GM23338 (cell line): ENCODE measurements around the gene INTU. TPM values are rescaled to one million over a fixed set of nuclear protein-coding genes. Genes with fewer than 3 reads are reported as not detected.

Experiments used
- ATAC-seq: fragments of 200-7000 bp; cut with Tn5 transposase; 3 replicates; pipeline ENCODE4 v1.9.1; 2020
- DNase-seq: peaks from one replicate; pipeline ENCODE4 v3.0.0-alpha.2; 2015; ENCODE audit warnings: low spot score
- H2AFZ ChIP-seq: fragments of 200-600 bp; sonication (generic); 2 replicates; pipeline ENCODE4 v1.8.0; 2016; ENCODE audit warnings: antibody characterized with exemption, mild to moderate bottlenecking, moderate library complexity
- H3F3A ChIP-seq: fragments of 200-600 bp; sonication (generic); replicated peaks from 2 replicates; pipeline ENCODE4 v1.8.0; 2017; ENCODE audit warnings: antibody characterized with exemption, mixed run types, low read depth
- H3K27ac ChIP-seq: fragments of 200-600 bp; sonication (generic); 2 replicates; pipeline ENCODE4 v1.6.1; 2016; ENCODE audit warnings: low read depth
- H3K27me3 ChIP-seq: fragments of 200-600 bp; sonication (generic); 2 replicates; pipeline ENCODE4 v1.8.0; 2016; ENCODE audit warnings: mild to moderate bottlenecking, mixed run types, moderate library complexity; ENCODE audit not compliant: insufficient read depth
- H3K36me3 ChIP-seq: fragments of 200-600 bp; sonication (generic); 2 replicates; pipeline ENCODE4 v1.8.0; 2016; ENCODE audit warnings: mild to moderate bottlenecking; ENCODE audit not compliant: insufficient read depth
- H3K4me1 ChIP-seq: fragments of 200-600 bp; sonication (generic); 2 replicates; pipeline ENCODE4 v1.8.0; 2016; ENCODE audit warnings: mild to moderate bottlenecking, moderate library complexity; ENCODE audit not compliant: insufficient read depth
- H3K4me2 ChIP-seq: fragments of 200-600 bp; sonication (generic); 2 replicates; pipeline ENCODE4 v1.7.1; 2017; ENCODE audit warnings: mixed run types
- H3K4me3 ChIP-seq: fragments of 200-600 bp; sonication (generic); 2 replicates; pipeline ENCODE4 v1.6.1; 2016; ENCODE audit warnings: mixed run types
- H3K79me2 ChIP-seq: fragments of 200-600 bp; sonication (generic); replicated peaks from 2 replicates; pipeline ENCODE4 v1.8.0; 2017; ENCODE audit warnings: mild to moderate bottlenecking; ENCODE audit not compliant: insufficient read depth
- H3K9me2 ChIP-seq: fragments of 200-600 bp; sonication (generic); 2 replicates; pipeline ENCODE4 v1.8.0; 2017; ENCODE audit not compliant: insufficient read depth
- H4K20me1 ChIP-seq: fragments of 200-600 bp; sonication (generic); replicated peaks from 2 replicates; pipeline ENCODE4 v1.8.0; 2017; ENCODE audit warnings: mild to moderate bottlenecking; ENCODE audit not compliant: insufficient read depth
- H3K27ac Mint-ChIP-seq: 2 replicates; pipeline ENCODE4 v1.8.0; 2020; ENCODE audit warnings: inconsistent platforms, mild to moderate bottlenecking, moderate library complexity, mixed read lengths
- H3K27me3 Mint-ChIP-seq: 3 replicates; pipeline ENCODE4 v1.8.0; 2022; ENCODE audit warnings: low read depth, mild to moderate bottlenecking, moderate library complexity, mixed read lengths, inconsistent platforms; ENCODE audit not compliant: insufficient read depth, poor library complexity
- H3K36me3 Mint-ChIP-seq: 3 replicates; pipeline ENCODE4 v1.8.0; 2021; ENCODE audit warnings: low read depth, mild to moderate bottlenecking, inconsistent platforms, moderate library complexity, mixed read lengths
- H3K4me1 Mint-ChIP-seq: 3 replicates; pipeline ENCODE4 v1.8.0; 2020; ENCODE audit warnings: mild to moderate bottlenecking, inconsistent platforms, mixed read lengths
- H3K4me3 Mint-ChIP-seq: 3 replicates; pipeline ENCODE4 v1.8.0; 2021; ENCODE audit warnings: moderate library complexity, mild to moderate bottlenecking, inconsistent platforms, mixed read lengths
- H3K9me3 Mint-ChIP-seq: 3 replicates; pipeline ENCODE4 v1.8.0; 2020; ENCODE audit warnings: moderate library complexity, mild to moderate bottlenecking, inconsistent platforms, mixed read lengths
- CREB1 ChIP-seq: fragments of 250-450 bp; sonication (Bioruptor Pico); IDR thresholded peaks from 2 replicates; pipeline ENCODE4 v1.5.0; 2020; ENCODE audit warnings: low read depth, mild to moderate bottlenecking, moderate library complexity
- CTCF ChIP-seq, 2 experiments: fragments of 200-600 bp in 1 of 2; sonication (generic) in 1 of 2; conservative IDR thresholded peaks; 2 replicates each; pipeline versions ENCODE4 v1.5.1 to v1.6.1; 2016 to 2017; ENCODE audit warnings: antibody characterized with exemption in 2 of 2, low read depth in 2 of 2, mild to moderate bottlenecking in 2 of 2, moderate library complexity in 1 of 2
- EZH2 ChIP-seq: fragments of 200-600 bp; sonication (generic); IDR thresholded peaks from one replicate; pipeline ENCODE4 v1.8.0; 2017; ENCODE audit warnings: antibody characterized with exemption, mild to moderate bottlenecking, low read depth; ENCODE audit not compliant: unreplicated experiment
- NANOG ChIP-seq: IDR thresholded peaks from 2 replicates; pipeline ENCODE4 v1.6.1; 2016; ENCODE audit warnings: antibody characterized with exemption, borderline replicate concordance
- POLR2AphosphoS5 ChIP-seq: IDR thresholded peaks from 2 replicates; pipeline ENCODE4 v1.6.1; 2016; ENCODE audit warnings: antibody characterized with exemption, low read depth
- REST ChIP-seq: IDR thresholded peaks from one replicate; pipeline ENCODE4 v1.6.1; 2018; ENCODE audit warnings: antibody characterized with exemption; ENCODE audit not compliant: unreplicated experiment
- ZNF331 ChIP-seq: fragments of 250-450 bp; sonication (Bioruptor Pico); IDR thresholded peaks from 2 replicates; pipeline ENCODE4 v1.5.0; 2020; ENCODE audit warnings: low read depth, mild to moderate bottlenecking, moderate library complexity
- ZNF462 ChIP-seq: fragments of 250-450 bp; sonication (Bioruptor Pico); IDR thresholded peaks from 2 replicates; pipeline ENCODE4 v1.5.0; 2020; ENCODE audit warnings: mild to moderate bottlenecking, moderate library complexity
- polyA plus RNA-seq: library from polyadenylated mRNA; unstranded; fragments of >200 nt; fragmentation: Nextera tagmentation; extraction: Ambion mirVana; gene quantifications from 2 replicates; pipeline ENCODE4 v1.2.1, GENCODE V29; 2016
- total RNA-seq: library from RNA; depleted of rRNA; stranded (reverse); fragments of >200 nt; shearing (Covaris generic); gene quantifications from 2 replicates; pipeline ENCODE4 v1.2.3, GENCODE V29; 2014
- TF ChIP-seq, protein P1 (sequence below): IDR thresholded peaks from 2 replicates; pipeline ENCODE4 v1.6.1; 2016; ENCODE audit warnings: antibody characterized with exemption

Gene INTU
- total and polyA plus RNA-seq, 2 experiments from 2014 or later = 10.3 to 16.6 TPM

DNA sequence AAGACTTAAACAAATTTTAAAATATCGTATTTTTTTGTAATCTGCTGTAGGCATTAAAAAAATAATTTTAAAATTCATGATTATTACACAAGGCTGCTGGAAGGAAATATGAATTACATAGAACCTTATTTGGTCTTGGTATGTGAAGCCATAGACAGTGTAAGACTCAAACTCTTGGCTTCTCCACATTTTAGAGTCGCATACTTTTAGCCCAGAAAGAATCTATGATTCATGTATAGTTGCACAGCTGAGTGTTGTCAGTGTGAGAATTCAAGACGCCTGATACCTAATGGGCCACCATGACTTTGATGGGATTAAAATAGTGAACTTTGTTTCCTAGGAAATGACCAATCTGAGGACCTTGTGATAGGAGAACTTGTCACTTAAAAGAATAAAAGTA lies 1.4 kb downstream of the INTU start (continued):
- TF ChIP-seq CTCF (conservative IDR thresholded peaks at IDR 0.05; ENCODE audit: low read depth in 2 of 2) (no peak), EZH2 (no peak), REST (no peak), POLR2AphosphoS5 (no peak), NANOG (no peak), CREB1 (CRISPR knock-in tag) (no peak)
- TF ChIP-seq, protein P1, sequence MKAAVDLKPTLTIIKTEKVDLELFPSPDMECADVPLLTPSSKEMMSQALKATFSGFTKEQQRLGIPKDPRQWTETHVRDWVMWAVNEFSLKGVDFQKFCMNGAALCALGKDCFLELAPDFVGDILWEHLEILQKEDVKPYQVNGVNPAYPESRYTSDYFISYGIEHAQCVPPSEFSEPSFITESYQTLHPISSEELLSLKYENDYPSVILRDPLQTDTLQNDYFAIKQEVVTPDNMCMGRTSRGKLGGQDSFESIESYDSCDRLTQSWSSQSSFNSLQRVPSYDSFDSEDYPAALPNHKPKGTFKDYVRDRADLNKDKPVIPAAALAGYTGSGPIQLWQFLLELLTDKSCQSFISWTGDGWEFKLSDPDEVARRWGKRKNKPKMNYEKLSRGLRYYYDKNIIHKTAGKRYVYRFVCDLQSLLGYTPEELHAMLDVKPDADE = no peak

DNA sequence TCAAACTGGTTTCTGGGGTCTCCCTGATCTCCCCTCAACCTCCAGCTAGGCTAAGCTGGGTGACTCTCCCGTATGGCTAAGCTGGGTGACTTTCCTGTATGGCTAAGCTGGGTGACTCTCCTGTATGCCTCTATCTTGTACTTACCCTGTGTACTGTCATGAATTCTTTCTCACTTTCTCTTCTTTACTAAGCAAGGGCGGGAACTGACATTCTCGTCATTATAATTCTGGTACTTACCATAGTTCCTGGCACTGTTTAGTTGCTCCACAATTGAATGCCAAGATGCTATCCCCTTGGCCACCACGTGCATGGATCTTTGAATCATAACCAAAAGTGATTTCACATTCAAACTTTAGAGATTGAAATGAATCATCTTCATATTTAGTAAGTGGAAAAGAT lies 8.8 kb downstream of the INTU start:
- Histone ChIP-seq H3K4me3 (no peak overlapping the region), H3K9me2 (no peaks in the 10 kb centered on the region), H3F3A (no peaks in the 10 kb centered on the region), H3K4me1 (no peaks in the 10 kb centered on the region), H4K20me1 (no peaks in the 10 kb centered on the region), H2AFZ (no peak overlapping the region), H3K79me2 (peaks cover 15% of the 10 kb centered on the region), H3K36me3 (peaks cover 14% of the 10 kb centered on the region; the same call in 1 of the 2 replicates), H3K27ac (no peak overlapping the region), H3K27me3 (no peaks in the 10 kb centered on the region), H3K4me2 (no peak overlapping the region)
- no peak overlapping the region for H3K27ac Mint-ChIP-seq
- no peaks in the 10 kb centered on the region for H3K4me1 Mint-ChIP-seq
- H3K9me3 Mint-ChIP-seq = no peaks in the 10 kb centered on the region
- peaks cover 2% of the 10 kb centered on the region for H3K27me3 Mint-ChIP-seq
- H3K36me3 Mint-ChIP-seq = peaks cover 23% of the 10 kb centered on the region
- ATAC-seq (no peak), DNase-seq (no peak)
- H3K4me3 Mint-ChIP-seq = no peak overlapping the region
- TF ChIP-seq, protein P1 = no peak
- TF ChIP-seq POLR2AphosphoS5 (no peak), NANOG (no peak), ZNF331 (CRISPR knock-in tag) (no peak), ZNF462 (CRISPR knock-in tag) (no peak)
